OCI-LY3 (cell line): ENCODE results near the gene BIK.
"Not testable (repeated sequence)": the region's sequence is repeated elsewhere in the genome, so short reads cannot be mapped to it uniquely, and the experiment has no call there.

Source experiments
- CTCF ChIP-seq: fragments of 200-600, 300-600 bp; sonication (generic); IDR thresholded peaks from 2 replicates; pipeline ENCODE4 v1.5.1; 2014; ENCODE audit warnings: antibody characterized with exemption, low read length, low read depth
- EZH2phosphoT487 ChIP-seq: fragments of 200-600 bp; shearing (Covaris generic); IDR thresholded peaks from 2 replicates; pipeline ENCODE4 v1.6.1; 2018; ENCODE audit warnings: antibody characterized with exemption, mixed run types, low read depth

GRCh38 chr22:43104950-43105349 lies 5.6 kb upstream of the BIK start:
- not testable (repeated sequence) for TF ChIP-seq CTCF, EZH2phosphoT487
